ENCODE measurements around the gene MGLL. TPM values are rescaled to one million over a fixed set of nuclear protein-coding genes. Genes with fewer than 3 reads are reported as not detected.

MGLL gene
- total RNA-seq, 1 donor from 2014 or later: 10.3 TPM

- Mint-ChIP-seq H3K9me3 (ENCODE audit: unreplicated experiment) (peaks cover 21% of the 10 kb centered on the region), H3K27me3 (ENCODE audit: unreplicated experiment) (peaks cover 21% of the 10 kb centered on the region), H3K27ac (ENCODE audit: unreplicated experiment) (no peak overlapping the region), H3K4me1 (ENCODE audit: low read depth, unreplicated experiment) (peaks cover 11% of the 10 kb centered on the region), H3K4me3 (ENCODE audit: unreplicated experiment) (peak overlapping the region; percentile 65), H3K36me3 (ENCODE audit: unreplicated experiment) (peaks cover 2% of the 10 kb centered on the region)
- no peak for DNase-seq
- no peak for TF ChIP-seq CTCF (IDR thresholded peaks at IDR 0.05; ENCODE audit: partially characterized antibody, unreplicated experiment)
Observed at GRCh38 chr3:127670761-127671522, 151.4 kb downstream of the MGLL start.

GRCh38 chr3:127670229-127670559 is 152.1 kb downstream of the MGLL start:
- DNase-seq: no peak
- peaks cover 9% of the 10 kb centered on the region for H3K36me3 Mint-ChIP-seq (ENCODE audit: unreplicated experiment)
- peaks cover 20% of the 10 kb centered on the region for H3K9me3 Mint-ChIP-seq (ENCODE audit: unreplicated experiment)
- H3K27me3 Mint-ChIP-seq (ENCODE audit: unreplicated experiment): peaks cover 21% of the 10 kb centered on the region
- H3K27ac Mint-ChIP-seq (ENCODE audit: unreplicated experiment): no peak overlapping the region
- no peak for TF ChIP-seq CTCF (IDR thresholded peaks at IDR 0.05; ENCODE audit: partially characterized antibody, unreplicated experiment)
- H3K4me1 Mint-ChIP-seq (ENCODE audit: low read depth, unreplicated experiment): peaks cover 10% of the 10 kb centered on the region
- no peak overlapping the region for H3K4me3 Mint-ChIP-seq (ENCODE audit: unreplicated experiment)

GRCh38 chr3:127669541-127670228 is 152.6 kb downstream of the MGLL start:
- no peak for DNase-seq
- Mint-ChIP-seq H3K27me3 (ENCODE audit: unreplicated experiment) (peaks cover 19% of the 10 kb centered on the region), H3K36me3 (ENCODE audit: unreplicated experiment) (peaks cover 12% of the 10 kb centered on the region), H3K4me3 (ENCODE audit: unreplicated experiment) (no peak overlapping the region), H3K27ac (ENCODE audit: unreplicated experiment) (no peak overlapping the region), H3K4me1 (ENCODE audit: low read depth, unreplicated experiment) (peaks cover 10% of the 10 kb centered on the region), H3K9me3 (ENCODE audit: unreplicated experiment) (peaks cover 16% of the 10 kb centered on the region)
- no peak for TF ChIP-seq CTCF (IDR thresholded peaks at IDR 0.05; ENCODE audit: partially characterized antibody, unreplicated experiment)

- Mint-ChIP-seq H3K27ac (ENCODE audit: unreplicated experiment) (no peak overlapping the region), H3K4me3 (ENCODE audit: unreplicated experiment) (no peak overlapping the region), H3K36me3 (ENCODE audit: unreplicated experiment) (peaks cover 12% of the 10 kb centered on the region), H3K27me3 (ENCODE audit: unreplicated experiment) (peaks cover 16% of the 10 kb centered on the region), H3K9me3 (ENCODE audit: unreplicated experiment) (peaks cover 10% of the 10 kb centered on the region), H3K4me1 (ENCODE audit: low read depth, unreplicated experiment) (peaks cover 10% of the 10 kb centered on the region)
- TF ChIP-seq CTCF (IDR thresholded peaks at IDR 0.05; ENCODE audit: partially characterized antibody, unreplicated experiment): no peak
- DNase-seq: no peak
Observed at GRCh38 chr3:127668906-127669305, 153.4 kb downstream of the MGLL start.

- TF ChIP-seq CTCF (IDR thresholded peaks at IDR 0.05; ENCODE audit: partially characterized antibody, unreplicated experiment): no peak
- no peak overlapping the region for H3K4me3 Mint-ChIP-seq (ENCODE audit: unreplicated experiment)
- peaks cover 5% of the 10 kb centered on the region for H3K9me3 Mint-ChIP-seq (ENCODE audit: unreplicated experiment)
- H3K4me1 Mint-ChIP-seq (ENCODE audit: low read depth, unreplicated experiment): peaks cover 8% of the 10 kb centered on the region
- H3K27ac Mint-ChIP-seq (ENCODE audit: unreplicated experiment): peak overlapping the region; percentile 23
- DNase-seq: peak; percentile 18
- peaks cover 12% of the 10 kb centered on the region for H3K36me3 Mint-ChIP-seq (ENCODE audit: unreplicated experiment)
- peaks cover 10% of the 10 kb centered on the region for H3K27me3 Mint-ChIP-seq (ENCODE audit: unreplicated experiment)
Observed at GRCh38 chr3:127667119-127667681, 155.1 kb downstream of the MGLL start.

Measured in glutamatergic neuron (in vitro differentiated cells).